GM18909 (cell line): ENCODE data around the gene DGKE.

ENCODE experiments used
- ATAC-seq: cut with Tn5 transposase; IDR thresholded peaks from one replicate; pipeline ENCODE4 v1.9.1; 2021; ENCODE audit warnings: mild to moderate bottlenecking; ENCODE audit not compliant: unreplicated experiment, poor library complexity

The DGKE gene

GRCh38 chr17:56886288-56886731 is 52.4 kb downstream of the DGKE start:
- no peak for ATAC-seq

DNA sequence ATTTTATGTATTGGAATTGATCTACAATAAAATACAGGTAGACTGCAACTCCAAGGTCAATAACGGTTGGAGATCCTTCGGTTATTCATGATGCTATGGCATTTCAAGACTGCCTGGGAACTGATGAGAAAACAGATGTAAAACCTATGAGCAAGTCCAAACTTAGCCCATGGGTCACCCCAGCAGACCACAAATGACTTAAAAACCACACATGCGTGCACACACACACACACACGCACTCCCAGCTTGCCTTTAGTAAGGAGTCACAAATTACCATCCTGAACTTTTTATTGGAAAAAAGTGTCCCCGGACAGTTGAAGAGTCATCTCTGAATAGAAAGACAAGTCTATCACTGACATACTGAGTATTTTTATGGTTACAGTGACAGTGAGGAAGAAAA is 53.2 kb downstream of the DGKE start:
- no peak for ATAC-seq

DNA sequence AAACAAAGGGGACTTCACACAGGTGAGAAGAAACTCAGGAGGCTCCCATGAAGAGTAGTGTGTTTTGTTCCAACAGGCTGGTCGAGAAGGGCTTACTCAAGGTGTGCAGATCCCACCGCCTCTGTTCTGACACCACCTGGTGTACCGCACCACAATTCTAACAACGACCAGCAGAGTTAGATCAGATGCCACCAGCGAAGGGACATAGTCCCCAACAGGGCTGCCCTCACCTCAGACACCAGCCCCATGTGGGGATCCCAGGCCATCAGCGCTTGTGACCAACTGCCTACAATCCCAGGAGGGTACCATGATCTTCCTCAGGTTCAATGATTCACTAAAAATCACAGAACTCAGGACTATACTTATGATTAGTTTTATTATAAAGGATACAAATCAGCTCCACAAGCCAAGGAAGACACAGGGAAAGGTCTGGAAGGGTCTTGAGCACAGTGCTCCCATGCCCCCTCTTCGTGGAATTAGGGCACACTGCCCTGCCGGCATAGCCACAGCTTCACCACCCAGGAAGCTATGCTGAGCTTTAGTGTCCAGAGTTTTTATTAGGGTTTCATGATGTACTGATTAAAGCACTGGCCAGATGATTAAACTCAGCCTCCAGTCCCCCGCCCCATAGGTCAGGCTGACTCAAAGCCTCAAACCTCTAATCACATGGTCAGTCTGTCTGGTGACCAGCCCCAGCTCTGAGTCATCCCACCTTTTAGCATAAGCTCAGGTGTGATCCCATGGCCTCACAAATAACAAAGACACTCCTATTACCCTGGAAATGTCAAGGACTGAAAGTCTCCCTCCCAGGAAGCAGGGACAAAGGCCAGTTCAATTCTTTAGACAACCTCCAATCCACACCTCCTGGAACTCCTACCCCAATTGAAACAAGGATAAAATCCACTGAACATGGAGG is 53.9 kb downstream of the DGKE start:
- no peak for ATAC-seq

DNA sequence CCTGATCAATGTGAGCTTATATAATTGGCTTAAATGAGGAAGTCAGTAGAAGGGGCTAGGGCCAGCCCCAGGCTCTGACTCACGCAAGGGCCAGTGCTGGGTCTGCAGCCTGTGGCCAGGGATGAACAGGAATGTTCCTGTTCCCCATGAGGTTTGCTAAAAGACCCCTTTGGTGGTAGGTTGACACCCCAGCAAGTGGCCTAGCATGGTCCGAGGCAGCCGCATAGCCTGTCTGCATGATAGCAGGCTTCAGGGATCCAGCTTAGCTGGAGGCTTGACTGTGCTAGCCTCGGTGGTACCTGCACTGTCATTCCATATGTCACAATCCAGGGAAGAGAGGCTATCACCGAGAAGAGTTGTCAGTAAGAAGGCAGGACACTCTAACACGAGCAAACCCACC is 56.4 kb downstream of the DGKE start:
- no peak for ATAC-seq

DNA sequence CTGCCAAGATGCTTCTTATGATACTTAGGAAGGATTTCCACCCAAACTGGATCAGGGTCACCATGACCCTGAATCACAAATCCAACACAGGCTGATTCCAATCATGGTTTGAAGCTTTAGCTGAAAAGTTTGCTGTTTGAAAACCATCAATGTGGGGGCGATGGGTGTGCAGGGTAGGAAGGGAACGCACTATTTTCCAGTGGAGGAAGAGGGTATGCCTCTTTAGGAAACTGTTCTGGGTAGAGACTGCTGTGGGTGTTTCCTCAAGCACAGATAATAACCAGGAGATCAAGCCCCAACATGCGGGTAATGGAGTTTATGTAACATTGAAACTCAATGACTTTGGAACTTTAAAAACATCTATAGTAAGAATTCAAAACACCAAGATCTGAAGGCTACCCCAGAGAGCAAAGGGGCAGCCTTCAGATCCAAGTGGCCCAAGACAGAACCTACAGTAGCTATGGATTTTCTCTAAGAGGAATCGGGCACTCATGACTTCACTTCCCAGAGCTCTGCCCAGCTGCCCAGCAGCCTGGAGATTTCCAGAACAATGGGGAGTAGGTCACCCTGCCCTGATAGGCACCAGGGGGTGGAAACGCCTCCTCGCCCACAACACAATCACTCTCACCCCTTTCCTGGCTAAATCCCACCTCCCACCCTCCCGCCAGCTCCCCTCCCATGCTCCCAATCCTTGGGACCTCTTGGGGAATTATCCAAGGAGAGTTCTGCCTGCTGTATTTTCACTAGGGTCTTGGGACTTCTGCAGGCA is 57.1 kb downstream of the DGKE start:
- ATAC-seq = no peak

DNA sequence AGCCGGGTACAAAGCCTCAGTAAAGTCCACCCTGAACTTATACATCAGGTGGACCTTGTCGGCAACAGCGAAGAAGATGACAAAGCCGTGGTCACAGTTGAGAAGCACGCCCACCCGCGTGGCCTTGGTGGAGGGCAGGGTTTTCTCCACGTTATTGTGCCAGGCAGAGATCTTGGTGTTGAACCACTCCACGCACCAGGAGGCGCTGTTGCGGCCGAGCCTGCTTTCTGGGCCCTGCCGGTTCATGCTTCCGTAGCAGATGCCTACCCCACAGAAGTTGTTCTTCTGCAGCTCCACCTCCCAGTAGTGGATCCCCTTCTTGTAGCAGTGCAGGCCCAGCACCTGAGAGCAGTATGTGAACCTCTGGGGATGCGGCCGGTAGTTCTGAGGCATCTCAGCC is 57.8 kb downstream of the DGKE start:
- ATAC-seq = no peak

- no peak for ATAC-seq
Measured at GRCh38 chr17:56892333-56892732, 58.4 kb downstream of the DGKE start.

DNA sequence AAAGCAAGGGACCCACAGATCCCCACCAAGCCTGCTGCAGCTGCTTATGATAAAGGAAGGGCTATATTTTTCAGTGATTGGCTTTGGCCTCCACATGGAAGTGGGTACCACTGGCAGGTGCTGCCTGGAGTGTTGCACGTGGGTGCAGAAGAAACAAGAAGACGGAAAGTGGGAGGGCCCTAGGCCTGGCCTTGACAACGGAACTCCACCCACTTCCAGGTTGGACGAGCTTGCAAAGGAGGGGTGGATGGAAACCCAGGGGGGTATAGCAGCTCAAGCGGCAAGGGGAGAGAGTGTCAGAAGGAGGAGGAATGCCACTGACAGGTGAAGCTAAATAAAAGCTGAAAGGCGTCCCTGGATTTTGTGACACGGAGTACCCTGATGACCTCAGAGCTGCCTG is 59.6 kb downstream of the DGKE start:
- no peak for ATAC-seq

DNA sequence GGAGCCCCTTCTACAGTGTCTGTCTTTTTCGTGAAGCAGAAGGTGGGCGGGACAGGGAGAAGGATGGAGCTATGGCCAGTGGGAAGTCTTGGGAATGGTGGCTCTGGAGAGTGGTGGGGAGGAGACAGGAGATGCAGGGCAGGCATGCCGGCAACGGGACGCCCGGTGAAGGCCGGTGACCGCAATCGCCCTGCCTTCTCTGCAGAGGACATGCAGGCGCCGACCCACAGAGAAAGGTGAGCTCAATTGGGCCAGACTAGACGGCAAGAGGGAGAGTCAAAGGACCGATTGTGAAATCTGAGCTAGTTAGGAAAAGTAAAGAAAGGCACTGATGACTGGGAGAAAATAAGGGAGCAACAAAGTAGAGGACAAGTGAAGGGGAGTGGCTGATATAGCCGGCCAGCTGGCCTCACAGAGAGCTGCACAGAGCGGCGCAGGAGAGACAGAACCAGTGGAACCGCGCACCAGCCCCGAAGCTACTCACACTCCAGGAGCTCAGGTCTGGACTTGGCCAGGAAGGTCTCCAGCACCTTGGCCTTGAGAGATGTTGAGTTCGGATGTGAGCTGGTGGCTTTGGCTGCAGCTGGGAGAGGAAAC is 61.0 kb downstream of the DGKE start:
- no peak for ATAC-seq

DNA sequence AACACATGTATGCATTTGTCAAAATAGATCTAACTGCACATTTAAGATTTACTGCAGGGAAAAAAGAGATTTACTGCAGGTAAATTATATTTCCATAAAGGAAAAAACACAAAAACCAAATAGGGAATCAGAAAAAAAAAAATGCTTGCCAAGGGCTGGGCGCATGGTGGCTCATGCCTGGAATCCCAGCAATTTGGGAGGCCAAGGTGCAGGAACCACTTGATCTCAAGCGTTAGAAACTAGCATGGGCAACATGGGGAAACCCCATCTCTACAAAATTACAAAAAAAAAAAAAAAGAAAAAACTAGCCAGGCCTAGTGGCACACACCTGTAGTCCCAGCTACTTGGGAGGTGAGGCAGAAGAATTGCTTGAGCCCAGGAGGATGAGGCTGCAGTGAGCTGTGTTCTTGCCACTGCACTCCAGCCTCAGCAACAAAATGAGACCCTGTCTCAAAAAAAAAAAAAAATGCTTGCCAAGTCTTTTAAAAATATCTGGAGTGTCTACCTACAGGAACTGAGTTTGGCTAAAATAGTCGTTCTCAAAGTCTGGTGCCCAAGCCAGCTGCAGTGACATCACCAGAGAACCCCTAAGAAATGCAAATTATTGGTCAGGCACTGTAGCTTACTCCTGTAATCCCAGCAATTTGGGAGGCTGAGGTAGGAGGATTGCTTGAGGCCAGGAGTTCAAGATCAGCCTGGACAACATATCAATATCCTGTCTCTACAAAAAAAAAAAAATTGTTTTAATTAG is 62.4 kb downstream of the DGKE start:
- no peak for ATAC-seq

DNA sequence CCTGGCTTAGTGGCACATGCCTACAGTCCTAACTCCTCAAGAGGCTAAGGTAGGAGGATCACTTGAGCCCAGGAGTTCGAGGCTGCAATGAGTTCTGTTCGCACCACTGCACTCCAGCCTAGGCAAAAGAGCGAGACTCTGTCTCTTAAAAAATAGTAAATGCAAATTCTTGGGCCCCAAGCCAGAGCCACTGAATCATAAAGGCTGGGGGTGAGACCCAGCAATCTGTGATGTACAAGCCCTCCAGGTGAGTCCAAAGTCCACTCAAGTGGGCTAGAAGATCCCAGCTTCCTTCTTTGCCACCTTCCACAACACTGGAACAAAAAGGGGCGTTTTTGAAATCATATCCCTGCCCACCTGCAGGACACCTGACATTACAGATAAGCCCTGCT is 63.0 kb downstream of the DGKE start:
- no peak for ATAC-seq

GRCh38 chr17:56897646-56898424 is 63.9 kb downstream of the DGKE start:
- ATAC-seq = peak; percentile 74

- ATAC-seq = no peak
Measured at GRCh38 chr17:56898874-56899273, 64.9 kb downstream of the DGKE start.

GRCh38 chr17:56899403-56899802 is 65.5 kb downstream of the DGKE start:
- no peak for ATAC-seq

- no peak for ATAC-seq
Measured at GRCh38 chr17:56902348-56902747, 68.4 kb downstream of the DGKE start.

- no peak for ATAC-seq
Measured at GRCh38 chr17:56903560-56903959, 69.6 kb downstream of the DGKE start.

- peak; percentile 90 for ATAC-seq
Measured at GRCh38 chr17:56908001-56908542, 74.1 kb downstream of the DGKE start.

GRCh38 chr17:56909742-56910508 is 76.0 kb downstream of the DGKE start:
- ATAC-seq = no peak
